Prostate gland (tissue), 2 donors: ENCODE results near the gene MAPKAP1. TPM values are rescaled to one million over a fixed set of nuclear protein-coding genes. Genes with fewer than 3 reads are reported as not detected.

Experiments
- DNase-seq: peaks from one replicate; pipeline ENCODE4 v3.0.0-alpha.2; 2019; ENCODE audit warnings: low spot score
- H3K27ac ChIP-seq, 2 donors: fragments of 200-600 bp; sonication (generic); 2 replicates each; pipeline ENCODE4 v1.5.1; 2017 to 2019
- H3K27me3 ChIP-seq: fragments of 200-600 bp; sonication (generic); replicated peaks from 2 replicates; pipeline ENCODE4 v1.5.1; 2019; ENCODE audit not compliant: insufficient read depth
- H3K36me3 ChIP-seq, 2 donors: fragments of 200-600 bp; sonication (generic); 1 replicate in 1 of 2; 2 replicates in 1 of 2; pipeline versions ENCODE4 v1.5.1 to v1.8.1; 2017 to 2019
- H3K4me1 ChIP-seq: fragments of 200-600 bp; sonication (generic); replicated peaks from 2 replicates; pipeline ENCODE4 v1.5.1; 2019
- H3K4me3 ChIP-seq, 2 donors: fragments of 200-600 bp; sonication (generic); 2 replicates each; pipeline ENCODE4 v1.5.1; 2017 to 2019
- H3K9me3 ChIP-seq: fragments of 200-600 bp; sonication (generic); 2 replicates; pipeline ENCODE4 v1.5.1; 2017
- CTCF ChIP-seq, 4 experiments: fragments of 200-600 bp in 2 of 4; fragments of 450-650 bp in 2 of 4; sonication (generic) in 2 of 4; IDR thresholded peaks; 1 replicate in 3 of 4; 2 replicates in 1 of 4; pipeline ENCODE4 v1.5.1; 2016 to 2019; ENCODE audit warnings: antibody characterized with exemption in 4 of 4, mild to moderate bottlenecking in 2 of 4, moderate library complexity in 2 of 4
- POLR2A ChIP-seq: fragments of 450-650 bp; IDR thresholded peaks from one replicate; pipeline ENCODE4 v1.6.1; 2016; ENCODE audit warnings: antibody characterized with exemption, mild to moderate bottlenecking
- POLR2AphosphoS5 ChIP-seq: sonication (generic); formaldehyde crosslinking; IDR thresholded peaks from one replicate; pipeline ENCODE4 v1.6.1; 2017; ENCODE audit warnings: antibody characterized with exemption
- WGBS: methylation state at CpG from one replicate; pipeline ENCODE4 v1.1.5; 2018; 5-methylcytosine and 5-hydroxymethylcytosine counted together
- intact Hi-C: fragments of 100-400 bp; cut with DNase I; formaldehyde crosslinking; loops from one replicate; pipeline ENCODE4 v1.14.2; 2022
- total RNA-seq, 2 donors: library from RNA; depleted of rRNA; stranded (reverse); fragments of >200 nt; gene quantifications; one replicate each; pipeline ENCODE4 v1.1.0, GENCODE V29; 2016

MAPKAP1 gene
- total RNA-seq, 2 donors from 2014 or later: 62.4 to 91.2 TPM

- no peaks in the 10 kb centered on the region for H3K4me1 ChIP-seq
- no peak for TF ChIP-seq CTCF (IDR thresholded peaks at IDR 0.05)
- no peak for TF ChIP-seq POLR2AphosphoS5
- no peaks in the 10 kb centered on the region for H3K36me3 ChIP-seq
- DNase-seq: no peak
- intact Hi-C loops: no loop called here
- no peak overlapping the region for H3K4me3 ChIP-seq
- no peak overlapping the region for H3K27ac ChIP-seq
- no peaks in the 10 kb centered on the region for H3K9me3 ChIP-seq
- no peaks in the 10 kb centered on the region for H3K27me3 ChIP-seq
- 96% methylated on average over 1 of the region's 1 CpG for WGBS
These were observed 308.8 kb downstream of the MAPKAP1 start for GRCh38 chr9:125398243-125398642.

- H3K4me1 ChIP-seq: no peaks in the 10 kb centered on the region
- H3K27ac ChIP-seq: no peak overlapping the region
- TF ChIP-seq POLR2AphosphoS5 (no peak), CTCF (IDR thresholded peaks at IDR 0.05) (no peak), POLR2A (no peak)
- WGBS: 90% methylated on average over 11 of the region's 11 CpGs
- no peaks in the 10 kb centered on the region for H3K9me3 ChIP-seq
- no peaks in the 10 kb centered on the region for H3K27me3 ChIP-seq
- H3K4me3 ChIP-seq: no peak overlapping the region
- intact Hi-C loops: no loop called here
- no peaks in the 10 kb centered on the region for H3K36me3 ChIP-seq
- no peak for DNase-seq
These were observed 309.3 kb downstream of the MAPKAP1 start for GRCh38 chr9:125397736-125398135.

GRCh38 chr9:125396799-125397198, 310.2 kb downstream of the MAPKAP1 start:
- no peaks in the 10 kb centered on the region for H3K4me1 ChIP-seq
- no peak overlapping the region for H3K4me3 ChIP-seq
- H3K9me3 ChIP-seq: no peaks in the 10 kb centered on the region
- H3K27ac ChIP-seq: no peak overlapping the region
- no peaks in the 10 kb centered on the region for H3K27me3 ChIP-seq
- H3K36me3 ChIP-seq: no peaks in the 10 kb centered on the region
- 96% methylated on average over 6 of the region's 6 CpGs for WGBS
- no peak for DNase-seq
- TF ChIP-seq POLR2AphosphoS5 (no peak), POLR2A (no peak), CTCF (IDR thresholded peaks at IDR 0.05) (no peak)
- intact Hi-C loops: no loop called here

GRCh38 chr9:125393426-125393825, 313.6 kb downstream of the MAPKAP1 start:
- no peak for DNase-seq
- intact Hi-C loops: no loop called here
- H3K27me3 ChIP-seq: no peaks in the 10 kb centered on the region
- H3K36me3 ChIP-seq: no peaks in the 10 kb centered on the region
- no peaks in the 10 kb centered on the region for H3K9me3 ChIP-seq
- TF ChIP-seq POLR2AphosphoS5 (no peak), POLR2A (no peak), CTCF (IDR thresholded peaks at IDR 0.05) (no peak)
- no peak overlapping the region for H3K4me3 ChIP-seq
- WGBS: 92% methylated on average over 3 of the region's 3 CpGs
- no peaks in the 10 kb centered on the region for H3K4me1 ChIP-seq
- no peak overlapping the region for H3K27ac ChIP-seq

- H3K4me1 ChIP-seq: no peaks in the 10 kb centered on the region
- H3K27ac ChIP-seq: no peak overlapping the region
- TF ChIP-seq POLR2AphosphoS5 (no peak), CTCF (IDR thresholded peaks at IDR 0.05) (no peak), POLR2A (no peak)
- WGBS: 91% methylated on average over 6 of the region's 6 CpGs
- H3K36me3 ChIP-seq: no peaks in the 10 kb centered on the region
- DNase-seq: no peak
- no peak overlapping the region for H3K4me3 ChIP-seq
- no peaks in the 10 kb centered on the region for H3K9me3 ChIP-seq
- no peaks in the 10 kb centered on the region for H3K27me3 ChIP-seq
- intact Hi-C loops: no loop called here
These were observed 315.3 kb downstream of the MAPKAP1 start for GRCh38 chr9:125391704-125392103.
